OCI-LY1 (cell line): ENCODE data around the gene FUBP3.

Experiments used
- H2AFZ ChIP-seq: fragments of 200-600 bp; sonication (generic), shearing (Covaris generic); 2 replicates; pipeline ENCODE4 v1.6.0; 2014; ENCODE audit warnings: antibody characterized with exemption, mild to moderate bottlenecking, low read length
- H3F3A ChIP-seq: fragments of 200-600 bp; sonication (generic), shearing (Covaris generic); 2 replicates; pipeline ENCODE4 v1.6.0; 2014; ENCODE audit warnings: mild to moderate bottlenecking, antibody characterized with exemption, low read length, moderate library complexity; ENCODE audit not compliant: insufficient read depth
- H3K27ac ChIP-seq: fragments of 200-600 bp; sonication (generic); 2 replicates; pipeline ENCODE4 v1.5.1; 2014; ENCODE audit warnings: low read length, mixed run types, mild to moderate bottlenecking, low read depth; ENCODE audit not compliant: poor library complexity, severe bottlenecking
- H3K27me3 ChIP-seq: fragments of 200-600 bp; sonication (generic); 2 replicates; pipeline ENCODE4 v1.6.0; 2014; ENCODE audit warnings: antibody characterized with exemption, mild to moderate bottlenecking, low read length, moderate library complexity; ENCODE audit not compliant: insufficient read depth
- H3K36me3 ChIP-seq: fragments of 200-600 bp; sonication (generic); 2 replicates; pipeline ENCODE4 v1.6.1; 2014; ENCODE audit warnings: mild to moderate bottlenecking, antibody characterized with exemption, low read length, moderate library complexity, mixed read lengths; ENCODE audit not compliant: insufficient read depth
- H3K4me1 ChIP-seq: fragments of 200-600 bp; sonication (generic); 2 replicates; pipeline ENCODE4 v1.5.1; 2014; ENCODE audit warnings: mild to moderate bottlenecking, low read length, moderate library complexity; ENCODE audit not compliant: insufficient read depth, severe bottlenecking
- H3K4me2 ChIP-seq: fragments of 200-600 bp; sonication (generic), shearing (Covaris generic); 2 replicates; pipeline ENCODE4 v1.6.1; 2014; ENCODE audit warnings: low read length
- H3K4me3 ChIP-seq: fragments of 200-600 bp; sonication (generic); 2 replicates; pipeline ENCODE4 v1.5.1; 2014; ENCODE audit warnings: low read length, low read depth, mild to moderate bottlenecking, mixed read lengths; ENCODE audit not compliant: poor library complexity, severe bottlenecking
- H3K79me2 ChIP-seq: fragments of 200-600 bp; shearing (Covaris generic); 2 replicates; pipeline ENCODE4 v1.6.1; 2016; ENCODE audit warnings: mixed run types, low read length, mixed read lengths; ENCODE audit not compliant: insufficient read depth
- H3K9ac ChIP-seq: fragments of 200-600 bp; sonication (generic), shearing (Covaris generic); 2 replicates; pipeline ENCODE4 v1.6.1; 2014; ENCODE audit warnings: mild to moderate bottlenecking, low read length, mixed read lengths
- H3K9me2 ChIP-seq: fragments of 200-600 bp; sonication (generic), shearing (Covaris generic); 2 replicates; pipeline ENCODE4 v1.6.1; 2014; ENCODE audit warnings: low read depth, mild to moderate bottlenecking, low read length, mixed read lengths
- H3K9me3 ChIP-seq: fragments of 200-600 bp; shearing (Covaris generic); 2 replicates; pipeline ENCODE4 v1.6.1; 2014; ENCODE audit warnings: low read length, mixed read lengths
- H4K20me1 ChIP-seq: fragments of 200-600 bp; sonication (generic), shearing (Covaris generic); 2 replicates; pipeline ENCODE4 v1.6.0; 2016; ENCODE audit warnings: mild to moderate bottlenecking, low read length; ENCODE audit not compliant: insufficient read depth
- EZH2 ChIP-seq: fragments of 200-600 bp; sonication (generic), shearing (Covaris generic); IDR thresholded peaks from 2 replicates; pipeline ENCODE4 v1.8.0; 2017; ENCODE audit warnings: borderline replicate concordance, mixed run types, mild to moderate bottlenecking, antibody characterized with exemption, low read length, moderate library complexity, mixed read lengths
- TF ChIP-seq, protein P1 (sequence below): fragments of 200-600 bp; sonication (generic), shearing (Covaris generic); IDR thresholded peaks from 2 replicates; pipeline ENCODE4 v1.5.1; 2017; ENCODE audit warnings: mild to moderate bottlenecking, antibody characterized with exemption, low read length, moderate library complexity, mixed read lengths

Gene FUBP3

DNA sequence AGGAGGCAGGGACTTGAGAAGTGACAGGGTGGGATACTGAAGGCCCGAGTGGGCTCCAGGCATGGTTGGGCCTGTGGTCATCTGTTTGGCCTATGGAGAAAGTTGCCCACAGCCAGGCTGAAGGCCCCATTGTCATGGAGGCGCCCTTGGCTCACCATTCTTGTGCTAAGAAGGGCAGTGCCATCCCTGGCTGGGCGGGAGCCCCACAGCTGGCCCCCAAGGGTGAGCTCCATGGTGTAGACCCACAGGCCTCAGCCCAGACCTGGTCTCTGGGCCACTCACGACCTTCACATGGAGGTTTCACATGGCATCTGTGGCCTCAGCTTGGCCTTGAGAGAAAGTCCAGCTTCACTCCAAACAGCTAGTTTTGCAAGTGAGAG lies 50.7 kb downstream of the FUBP3 start:
- no peak overlapping the region for H3K27ac ChIP-seq
- no peak overlapping the region for H2AFZ ChIP-seq
- H3K4me2 ChIP-seq: no peak overlapping the region
- H3F3A ChIP-seq: no peaks in the 10 kb centered on the region
- H4K20me1 ChIP-seq: no peaks in the 10 kb centered on the region
- no peaks in the 10 kb centered on the region for H3K9me2 ChIP-seq
- no peaks in the 10 kb centered on the region for H3K27me3 ChIP-seq
- H3K4me1 ChIP-seq: no peaks in the 10 kb centered on the region
- no peak overlapping the region for H3K9ac ChIP-seq
- H3K4me3 ChIP-seq: no peak overlapping the region
- H3K79me2 ChIP-seq: no peaks in the 10 kb centered on the region
- peaks cover 61% of the 10 kb centered on the region for H3K36me3 ChIP-seq
- H3K9me3 ChIP-seq: no peaks in the 10 kb centered on the region
- TF ChIP-seq, protein P1, sequence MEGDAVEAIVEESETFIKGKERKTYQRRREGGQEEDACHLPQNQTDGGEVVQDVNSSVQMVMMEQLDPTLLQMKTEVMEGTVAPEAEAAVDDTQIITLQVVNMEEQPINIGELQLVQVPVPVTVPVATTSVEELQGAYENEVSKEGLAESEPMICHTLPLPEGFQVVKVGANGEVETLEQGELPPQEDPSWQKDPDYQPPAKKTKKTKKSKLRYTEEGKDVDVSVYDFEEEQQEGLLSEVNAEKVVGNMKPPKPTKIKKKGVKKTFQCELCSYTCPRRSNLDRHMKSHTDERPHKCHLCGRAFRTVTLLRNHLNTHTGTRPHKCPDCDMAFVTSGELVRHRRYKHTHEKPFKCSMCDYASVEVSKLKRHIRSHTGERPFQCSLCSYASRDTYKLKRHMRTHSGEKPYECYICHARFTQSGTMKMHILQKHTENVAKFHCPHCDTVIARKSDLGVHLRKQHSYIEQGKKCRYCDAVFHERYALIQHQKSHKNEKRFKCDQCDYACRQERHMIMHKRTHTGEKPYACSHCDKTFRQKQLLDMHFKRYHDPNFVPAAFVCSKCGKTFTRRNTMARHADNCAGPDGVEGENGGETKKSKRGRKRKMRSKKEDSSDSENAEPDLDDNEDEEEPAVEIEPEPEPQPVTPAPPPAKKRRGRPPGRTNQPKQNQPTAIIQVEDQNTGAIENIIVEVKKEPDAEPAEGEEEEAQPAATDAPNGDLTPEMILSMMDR: no peak
- TF ChIP-seq EZH2: no peak

DNA sequence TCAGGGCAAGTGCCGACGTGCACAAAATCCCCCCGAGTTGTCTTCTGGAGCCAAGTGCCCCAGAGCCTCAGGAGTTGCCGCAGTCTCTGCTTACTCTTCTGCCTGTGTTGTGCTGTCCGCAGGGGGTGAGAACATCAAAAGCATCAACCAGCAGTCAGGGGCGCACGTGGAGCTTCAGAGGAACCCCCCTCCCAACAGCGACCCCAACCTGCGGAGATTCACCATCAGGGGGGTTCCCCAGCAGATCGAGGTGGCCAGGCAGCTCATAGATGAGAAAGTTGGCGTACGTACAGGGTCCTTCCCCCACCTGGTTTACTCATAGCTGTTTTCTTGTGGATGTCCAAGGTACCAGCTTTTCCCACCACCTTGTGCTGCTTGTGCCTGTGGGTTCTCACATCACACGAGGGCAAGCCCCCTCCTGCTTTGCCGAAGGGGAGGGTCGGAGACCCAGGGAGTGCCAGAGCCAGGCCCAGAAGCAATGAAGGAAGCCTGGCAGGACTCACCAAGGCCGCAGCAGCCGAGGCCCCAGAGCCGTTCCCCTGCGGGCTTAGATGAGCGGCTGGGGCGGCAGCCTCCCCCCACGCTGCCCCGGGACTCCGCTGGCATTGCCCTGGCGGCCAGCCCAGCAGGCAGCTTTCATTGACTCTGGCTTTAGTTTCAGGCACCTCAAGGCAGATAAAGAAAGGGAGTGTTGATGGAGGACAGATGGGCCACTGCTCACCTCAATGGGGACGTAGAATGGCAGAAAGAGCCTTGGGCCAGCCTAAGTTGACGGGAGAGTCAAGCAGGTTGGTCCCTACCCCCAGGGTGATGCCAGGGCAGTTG lies 51.3 kb downstream of the FUBP3 start:
- Histone ChIP-seq H3K36me3 (peaks cover 61% of the 10 kb centered on the region), H4K20me1 (no peaks in the 10 kb centered on the region)
- TF ChIP-seq, protein P1: no peak

DNA sequence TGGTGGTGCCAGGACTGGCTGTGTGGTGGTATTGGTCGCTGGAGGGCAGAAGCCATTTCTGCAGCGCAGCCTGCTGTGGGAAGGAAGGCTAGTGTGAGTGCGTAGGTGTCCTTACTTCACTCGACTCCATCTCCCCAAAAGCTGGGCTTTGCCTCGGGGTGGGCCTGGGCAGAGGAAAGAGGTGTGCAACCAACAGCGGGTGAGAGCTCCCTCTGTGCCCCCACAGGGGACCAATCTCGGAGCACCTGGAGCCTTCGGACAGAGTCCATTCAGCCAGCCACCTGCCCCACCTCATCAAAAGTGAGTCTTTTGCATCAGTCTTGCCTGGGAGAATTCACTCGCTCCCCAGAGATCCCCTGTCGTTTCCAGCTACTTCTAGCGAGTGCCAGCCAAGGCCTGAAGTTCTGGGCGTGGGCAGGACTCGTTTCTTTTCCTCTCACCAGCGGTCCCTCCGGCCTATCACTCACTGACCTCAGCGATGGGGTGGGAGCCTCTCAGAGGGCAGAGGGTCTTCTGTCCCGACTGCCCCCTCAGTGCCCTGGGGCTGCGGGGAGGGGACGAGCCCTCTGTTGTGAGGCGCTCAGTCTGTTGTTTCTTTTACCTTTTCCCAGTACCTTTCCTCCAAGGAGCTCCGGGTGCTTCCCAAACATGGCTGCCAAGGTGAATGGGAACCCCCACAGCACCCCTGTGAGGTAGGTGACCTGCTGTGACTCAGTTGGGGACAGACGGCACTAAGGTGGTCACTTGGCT lies 52.1 kb downstream of the FUBP3 start:
- H3K9ac ChIP-seq: no peak overlapping the region
- H3K4me2 ChIP-seq: no peak overlapping the region
- H3K27me3 ChIP-seq: no peaks in the 10 kb centered on the region
- H3K9me3 ChIP-seq: no peaks in the 10 kb centered on the region
- H3K4me1 ChIP-seq: no peaks in the 10 kb centered on the region
- no peaks in the 10 kb centered on the region for H4K20me1 ChIP-seq
- H3F3A ChIP-seq: no peaks in the 10 kb centered on the region
- no peak overlapping the region for H3K27ac ChIP-seq
- H2AFZ ChIP-seq: no peak overlapping the region
- H3K36me3 ChIP-seq: peaks cover 61% of the 10 kb centered on the region
- no peaks in the 10 kb centered on the region for H3K9me2 ChIP-seq
- H3K4me3 ChIP-seq: no peak overlapping the region
- TF ChIP-seq, protein P1: no peak
- TF ChIP-seq EZH2: no peak
- no peaks in the 10 kb centered on the region for H3K79me2 ChIP-seq

More for the DNA sequence above, 51.3 kb downstream of the FUBP3 start:
- H3K27me3 ChIP-seq: no peaks in the 10 kb centered on the region
- no peak overlapping the region for H3K9ac ChIP-seq
- H3K4me2 ChIP-seq: no peak overlapping the region
- H3F3A ChIP-seq: no peaks in the 10 kb centered on the region
- H2AFZ ChIP-seq: no peak overlapping the region
- no peak overlapping the region for H3K27ac ChIP-seq
- H3K4me3 ChIP-seq: no peak overlapping the region
- no peaks in the 10 kb centered on the region for H3K79me2 ChIP-seq
- H3K9me3 ChIP-seq: no peaks in the 10 kb centered on the region
- H3K4me1 ChIP-seq: no peaks in the 10 kb centered on the region
- H3K9me2 ChIP-seq: no peaks in the 10 kb centered on the region
